K562 (cell line): ENCODE data around the gene SAMD11. TPM values are rescaled to one million over a fixed set of nuclear protein-coding genes. Genes with fewer than 3 reads are reported as not detected.

ENCODE experiments used
- BCLAF1 ChIP-seq, 2 experiments: fragments of 450-650 bp in 1 of 2; IDR thresholded peaks; 2 replicates each; pipeline ENCODE4 v1.6.1; 2011 to 2017; ENCODE audit warnings: low read depth in 2 of 2, antibody characterized with exemption in 1 of 2, borderline replicate concordance in 1 of 2, low read length in 1 of 2, mild to moderate bottlenecking in 1 of 2, mixed read lengths in 1 of 2; ENCODE audit not compliant: control insufficient read depth in 1 of 2
- ESRRA ChIP-seq: fragments of 450-650 bp; IDR thresholded peaks from 2 replicates; pipeline ENCODE4 v1.6.1; 2014; ENCODE audit warnings: low read depth, mild to moderate bottlenecking, moderate library complexity, borderline replicate concordance
- HMGN3 ChIP-seq: IDR thresholded peaks from 2 replicates; pipeline ENCODE4 v1.6.1; 2011; ENCODE audit warnings: borderline replicate concordance, low read depth, mild to moderate bottlenecking, mixed read lengths, low read length; ENCODE audit not compliant: insufficient read length; ENCODE audit errors: extremely low read depth
- IFI16 ChIP-seq: fragments of 250-450 bp; sonication (Bioruptor Pico); IDR thresholded peaks from 2 replicates; pipeline ENCODE4 v2.1.2; 2022; ENCODE audit warnings: mild to moderate bottlenecking, inconsistent platforms
- KLF16 ChIP-seq: IDR thresholded peaks from 2 replicates; pipeline ENCODE4 v1.6.1; 2016; ENCODE audit warnings: antibody characterized with exemption
- MAX ChIP-seq: sonication (generic); formaldehyde crosslinking; IDR thresholded peaks from 2 replicates; pipeline ENCODE4 v1.9.0; 2022; ENCODE audit warnings: mild to moderate bottlenecking, missing genetic modification reagents
- MBD1 ChIP-seq: fragments of 250-450 bp; sonication (Bioruptor Pico); IDR thresholded peaks from 2 replicates; pipeline ENCODE4 v1.8.0; 2022; ENCODE audit warnings: inconsistent platforms
- NR2C2 ChIP-seq, 2 experiments: fragments of 200-800 bp in 1 of 2; sonication (Bioruptor generic) in 1 of 2; sonication (generic) in 1 of 2; formaldehyde crosslinking in 1 of 2; IDR thresholded peaks; 2 replicates each; pipeline versions ENCODE4 v1.6.1 to v1.8.0; 2016 to 2022; ENCODE audit warnings: mild to moderate bottlenecking in 1 of 2, missing compliant biosample characterization in 1 of 2, missing genetic modification characterization in 1 of 2, missing genetic modification reagents in 1 of 2
- PHB2 ChIP-seq: fragments of 450-650 bp; IDR thresholded peaks from 2 replicates; pipeline ENCODE4 v1.6.1; 2017; ENCODE audit warnings: low read depth
- RBM39 ChIP-seq: fragments of 200-400 bp; formaldehyde crosslinking; optimal IDR thresholded peaks from 2 replicates; pipeline ENCODE3; 2018; ENCODE audit warnings: low read depth, low read length
- SMARCC2 ChIP-seq: fragments of 450-650 bp; IDR thresholded peaks from 2 replicates; pipeline ENCODE4 v1.6.1; 2017; ENCODE audit warnings: antibody characterized with exemption, moderate library complexity, mild to moderate bottlenecking, low read depth
- UBTF ChIP-seq, 2 experiments: IDR thresholded peaks; 2 replicates each; pipeline ENCODE4 v1.6.1; 2012; ENCODE audit warnings: improper control_type of control experiment in 2 of 2, low read depth in 2 of 2, low read length in 2 of 2, borderline replicate concordance in 1 of 2
- ZNF507 ChIP-seq: conservative IDR thresholded peaks from 2 replicates; pipeline ENCODE4 v1.6.1; 2017; ENCODE audit warnings: missing genetic modification characterization, missing compliant biosample characterization
- polyA plus RNA-seq, 8 experiments: library from polyadenylated mRNA; depleted of rRNA in 4 of 8; stranded (reverse) in 5 of 8; unstranded in 3 of 8; fragments of >200 nt; fragmentation: Nextera tagmentation in 2 of 8; fragmentation: Illumina TruSeq in 1 of 8; extraction: Ambion mirVana in 2 of 8; extraction: Trizol in 1 of 8; gene quantifications; 2 replicates each; pipeline versions ENCODE4 v1.2.1 to v1.2.3, GENCODE V29; 2011 to 2014; ENCODE audit warnings: inconsistent platforms in 1 of 8, missing spikeins in 1 of 8
- total RNA-seq, 7 experiments: library from RNA; depleted of rRNA in 6 of 7; stranded (reverse); fragments of >200 nt in 6 of 7; fragmentation: Illumina TruSeq in 2 of 7; extraction: Trizol in 2 of 7; gene quantifications; 2 replicates each; pipeline versions ENCODE4 v1.2.1 to v1.2.3, GENCODE V29; 2011 to 2021; ENCODE audit warnings: low replicate concordance in 1 of 7
- TF ChIP-seq, protein P1 (sequence below): fragments of 250-450 bp; sonication (Bioruptor Pico); IDR thresholded peaks from 2 replicates; pipeline ENCODE4 v1.4.0; 2020; ENCODE audit warnings: mild to moderate bottlenecking, moderate library complexity

SAMD11 gene
- total and polyA plus RNA-seq, 9 of the 15 experiments (the other 6 are each of a cell fraction or from before 2014, with no cell fraction given): 0.07 to 0.82 (median 0.11) TPM; not detected in 2

GRCh38 chr1:941588-942383 is 18.1 kb downstream of the SAMD11 start (continued):
- TF ChIP-seq UBTF (IDR thresholded peaks at IDR 0.05; ENCODE audit: borderline replicate concordance in 1 of 2, low read depth in 2 of 2, low read length in 2 of 2) (no peak; a peak in 2 of 4 replicates), SMARCC2 (no peak), RBM39 (no peak), BCLAF1 (IDR thresholded peaks at IDR 0.05; ENCODE audit: borderline replicate concordance in 1 of 2, control insufficient read depth in 1 of 2, low read depth in 2 of 2, low read length in 1 of 2) (0 out of 4 replicates have a peak, but pooled peaks of 1 of the 2 experiments have one; percentile 54), KLF16 (no peak), ESRRA (0 out of 2 replicates have a peak, but pooled peaks have one; percentile 24), NR2C2 (CRISPR knock-in tag; IDR thresholded peaks at IDR 0.05) (no peak), NR2C2 (tag; IDR thresholded peaks at IDR 0.05) (no peak), MBD1 (CRISPR knock-in tag) (no peak), MAX (CRISPR knock-in tag) (no peak), PHB2 (no peak), ZNF507 (tag) (no peak), HMGN3 (peak; percentile 96), IFI16 (CRISPR knock-in tag) (no peak)
- TF ChIP-seq, protein P1, sequence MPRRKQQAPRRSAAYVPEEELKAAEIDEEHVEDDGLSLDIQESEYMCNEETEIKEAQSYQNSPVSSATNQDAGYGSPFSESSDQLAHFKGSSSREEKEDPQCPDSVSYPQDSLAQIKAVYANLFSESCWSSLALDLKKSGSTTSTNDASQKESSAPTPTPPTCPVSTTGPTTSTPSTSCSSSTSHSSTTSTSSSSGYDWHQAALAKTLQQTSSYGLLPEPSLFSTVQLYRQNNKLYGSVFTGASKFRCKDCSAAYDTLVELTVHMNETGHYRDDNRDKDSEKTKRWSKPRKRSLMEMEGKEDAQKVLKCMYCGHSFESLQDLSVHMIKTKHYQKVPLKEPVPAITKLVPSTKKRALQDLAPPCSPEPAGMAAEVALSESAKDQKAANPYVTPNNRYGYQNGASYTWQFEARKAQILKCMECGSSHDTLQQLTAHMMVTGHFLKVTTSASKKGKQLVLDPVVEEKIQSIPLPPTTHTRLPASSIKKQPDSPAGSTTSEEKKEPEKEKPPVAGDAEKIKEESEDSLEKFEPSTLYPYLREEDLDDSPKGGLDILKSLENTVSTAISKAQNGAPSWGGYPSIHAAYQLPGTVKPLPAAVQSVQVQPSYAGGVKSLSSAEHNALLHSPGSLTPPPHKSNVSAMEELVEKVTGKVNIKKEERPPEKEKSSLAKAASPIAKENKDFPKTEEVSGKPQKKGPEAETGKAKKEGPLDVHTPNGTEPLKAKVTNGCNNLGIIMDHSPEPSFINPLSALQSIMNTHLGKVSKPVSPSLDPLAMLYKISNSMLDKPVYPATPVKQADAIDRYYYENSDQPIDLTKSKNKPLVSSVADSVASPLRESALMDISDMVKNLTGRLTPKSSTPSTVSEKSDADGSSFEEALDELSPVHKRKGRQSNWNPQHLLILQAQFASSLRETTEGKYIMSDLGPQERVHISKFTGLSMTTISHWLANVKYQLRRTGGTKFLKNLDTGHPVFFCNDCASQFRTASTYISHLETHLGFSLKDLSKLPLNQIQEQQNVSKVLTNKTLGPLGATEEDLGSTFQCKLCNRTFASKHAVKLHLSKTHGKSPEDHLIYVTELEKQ: no peak
